ENCODE data around the gene DDX39B.

DDX39B gene

GRCh38 chr6:31533455-31533841 is 8.4 kb downstream of the DDX39B start:
- Histone ChIP-seq H3K9me3 (ENCODE audit: low read length) (no peaks in the 10 kb centered on the region), H2AFZ (ENCODE audit: low read length) (no peak overlapping the region), H3K9ac (ENCODE audit: low read length) (no peak overlapping the region), H3K4me1 (ENCODE audit: insufficient read depth, low read length, severe bottlenecking) (peaks cover 5% of the 10 kb centered on the region), H3K4me2 (ENCODE audit: low read length) (no peak overlapping the region), H3K27me3 (ENCODE audit: insufficient read depth, low read length) (no peaks in the 10 kb centered on the region), H3K79me2 (ENCODE audit: insufficient read depth, low read length) (peaks cover 6% of the 10 kb centered on the region), H4K20me1 (ENCODE audit: insufficient read depth, low read length) (no peaks in the 10 kb centered on the region), H3K4me3 (ENCODE audit: low read depth, low read length, poor library complexity, severe bottlenecking) (no peak overlapping the region), H3F3A (ENCODE audit: insufficient read depth, low read length) (peaks cover 14% of the 10 kb centered on the region; the same call in 1 of the 2 replicates), H3K27ac (ENCODE audit: low read depth, low read length, poor library complexity, severe bottlenecking) (no peak overlapping the region), H3K36me3 (ENCODE audit: insufficient read depth, low read length) (peaks cover 89% of the 10 kb centered on the region), H3K9me2 (ENCODE audit: low read depth, low read length) (no peaks in the 10 kb centered on the region)
- TF ChIP-seq EZH2 (IDR thresholded peaks at IDR 0.05; ENCODE audit: borderline replicate concordance, low read length): no peak
- TF ChIP-seq, protein P1, sequence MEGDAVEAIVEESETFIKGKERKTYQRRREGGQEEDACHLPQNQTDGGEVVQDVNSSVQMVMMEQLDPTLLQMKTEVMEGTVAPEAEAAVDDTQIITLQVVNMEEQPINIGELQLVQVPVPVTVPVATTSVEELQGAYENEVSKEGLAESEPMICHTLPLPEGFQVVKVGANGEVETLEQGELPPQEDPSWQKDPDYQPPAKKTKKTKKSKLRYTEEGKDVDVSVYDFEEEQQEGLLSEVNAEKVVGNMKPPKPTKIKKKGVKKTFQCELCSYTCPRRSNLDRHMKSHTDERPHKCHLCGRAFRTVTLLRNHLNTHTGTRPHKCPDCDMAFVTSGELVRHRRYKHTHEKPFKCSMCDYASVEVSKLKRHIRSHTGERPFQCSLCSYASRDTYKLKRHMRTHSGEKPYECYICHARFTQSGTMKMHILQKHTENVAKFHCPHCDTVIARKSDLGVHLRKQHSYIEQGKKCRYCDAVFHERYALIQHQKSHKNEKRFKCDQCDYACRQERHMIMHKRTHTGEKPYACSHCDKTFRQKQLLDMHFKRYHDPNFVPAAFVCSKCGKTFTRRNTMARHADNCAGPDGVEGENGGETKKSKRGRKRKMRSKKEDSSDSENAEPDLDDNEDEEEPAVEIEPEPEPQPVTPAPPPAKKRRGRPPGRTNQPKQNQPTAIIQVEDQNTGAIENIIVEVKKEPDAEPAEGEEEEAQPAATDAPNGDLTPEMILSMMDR (IDR thresholded peaks at IDR 0.05; ENCODE audit: low read length): no peak

- Histone ChIP-seq H3K9ac (ENCODE audit: low read length) (no peak overlapping the region), H3K4me1 (ENCODE audit: insufficient read depth, low read length, severe bottlenecking) (peaks cover 4% of the 10 kb centered on the region), H3K27me3 (ENCODE audit: insufficient read depth, low read length) (no peaks in the 10 kb centered on the region), H3K9me3 (ENCODE audit: low read length) (no peaks in the 10 kb centered on the region), H3K4me2 (ENCODE audit: low read length) (no peak overlapping the region), H3K4me3 (ENCODE audit: low read depth, low read length, poor library complexity, severe bottlenecking) (no peak overlapping the region), H3F3A (ENCODE audit: insufficient read depth, low read length) (peaks cover 14% of the 10 kb centered on the region; the same call in 1 of the 2 replicates), H3K36me3 (ENCODE audit: insufficient read depth, low read length) (peaks cover 83% of the 10 kb centered on the region), H4K20me1 (ENCODE audit: insufficient read depth, low read length) (no peaks in the 10 kb centered on the region), H3K27ac (ENCODE audit: low read depth, low read length, poor library complexity, severe bottlenecking) (peak overlapping the region; percentile 22), H3K9me2 (ENCODE audit: low read depth, low read length) (no peaks in the 10 kb centered on the region), H3K79me2 (ENCODE audit: insufficient read depth, low read length) (no peaks in the 10 kb centered on the region), H2AFZ (ENCODE audit: low read length) (no peak overlapping the region)
- TF ChIP-seq, protein P1 (IDR thresholded peaks at IDR 0.05; ENCODE audit: low read length): no peak
- no peak for TF ChIP-seq EZH2 (IDR thresholded peaks at IDR 0.05; ENCODE audit: borderline replicate concordance, low read length)
Measured at GRCh38 chr6:31532644-31533454, 9.0 kb downstream of the DDX39B start.

DNA sequence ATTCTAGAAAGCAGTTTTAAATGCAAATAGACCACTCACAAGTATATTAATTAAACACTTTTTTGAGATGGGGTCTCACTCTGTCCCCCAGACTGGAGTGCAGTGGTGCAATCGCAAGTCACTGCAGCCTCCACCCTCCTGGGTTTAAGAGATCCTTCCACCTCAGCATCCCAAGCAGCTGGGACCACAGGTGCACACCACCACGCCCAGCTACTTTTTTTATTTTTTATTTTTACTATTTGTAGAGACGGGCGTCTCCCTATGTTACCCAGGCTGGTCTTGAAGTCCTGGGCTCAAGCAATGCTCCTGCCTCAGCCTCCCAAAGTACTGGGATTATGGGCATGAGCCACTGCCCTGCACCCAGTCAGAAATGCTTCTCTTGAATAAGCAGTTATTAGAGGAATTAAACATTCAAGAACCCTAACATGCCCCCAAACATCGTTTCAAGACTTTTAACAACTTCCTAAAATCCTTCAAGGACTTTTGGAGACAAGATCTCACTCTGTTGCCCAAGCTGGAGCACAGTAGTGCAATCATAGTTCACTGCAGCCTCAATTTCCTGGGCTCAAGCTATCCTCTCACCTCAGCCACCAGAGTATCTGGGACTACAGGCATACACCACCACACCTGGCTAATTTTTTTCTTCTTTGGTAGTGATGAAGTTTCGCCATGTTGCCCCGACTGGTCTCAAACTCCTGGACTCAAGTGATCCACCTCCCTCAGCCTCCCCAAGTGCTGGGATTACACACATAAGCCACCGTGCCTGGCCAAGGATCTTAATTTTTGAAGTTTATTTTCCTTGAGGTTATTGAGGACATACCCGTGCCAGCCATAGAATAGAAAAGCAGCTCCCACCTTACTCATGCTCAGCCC is 9.8 kb downstream of the DDX39B start:
- Histone ChIP-seq H3K79me2 (ENCODE audit: insufficient read depth, low read length) (no peaks in the 10 kb centered on the region), H3K9me2 (ENCODE audit: low read depth, low read length) (no peaks in the 10 kb centered on the region), H3K9me3 (ENCODE audit: low read length) (no peaks in the 10 kb centered on the region), H3K4me3 (ENCODE audit: low read depth, low read length, poor library complexity, severe bottlenecking) (no peak overlapping the region), H3K36me3 (ENCODE audit: insufficient read depth, low read length) (peaks cover 76% of the 10 kb centered on the region), H3F3A (ENCODE audit: insufficient read depth, low read length) (peaks cover 14% of the 10 kb centered on the region; the same call in 1 of the 2 replicates), H2AFZ (ENCODE audit: low read length) (no peak overlapping the region), H4K20me1 (ENCODE audit: insufficient read depth, low read length) (no peaks in the 10 kb centered on the region), H3K4me2 (ENCODE audit: low read length) (no peak overlapping the region), H3K27me3 (ENCODE audit: insufficient read depth, low read length) (no peaks in the 10 kb centered on the region), H3K27ac (ENCODE audit: low read depth, low read length, poor library complexity, severe bottlenecking) (peak overlapping the region; percentile 22), H3K9ac (ENCODE audit: low read length) (no peak overlapping the region), H3K4me1 (ENCODE audit: insufficient read depth, low read length, severe bottlenecking) (peaks cover 4% of the 10 kb centered on the region)
- TF ChIP-seq EZH2 (IDR thresholded peaks at IDR 0.05; ENCODE audit: borderline replicate concordance, low read length): no peak
- TF ChIP-seq, protein P1 (IDR thresholded peaks at IDR 0.05; ENCODE audit: low read length): no peak
